GM23338 (cell line): ENCODE measurements around the gene ZBTB44.

Experiments used
- CTCF ChIP-seq, 2 experiments: fragments of 200-600 bp in 1 of 2; sonication (generic) in 1 of 2; conservative IDR thresholded peaks; 2 replicates each; pipeline versions ENCODE4 v1.5.1 to v1.6.1; 2016 to 2017; ENCODE audit warnings: antibody characterized with exemption in 2 of 2, low read depth in 2 of 2, mild to moderate bottlenecking in 2 of 2, moderate library complexity in 1 of 2
- EZH2 ChIP-seq: fragments of 200-600 bp; sonication (generic); IDR thresholded peaks from one replicate; pipeline ENCODE4 v1.8.0; 2017; ENCODE audit warnings: antibody characterized with exemption, mild to moderate bottlenecking, low read depth; ENCODE audit not compliant: unreplicated experiment
- REST ChIP-seq: IDR thresholded peaks from one replicate; pipeline ENCODE4 v1.6.1; 2018; ENCODE audit warnings: antibody characterized with exemption; ENCODE audit not compliant: unreplicated experiment

GRCh38 chr11:130202009-130202817 lies 112.5 kb downstream of the ZBTB44 start:
- no peak for TF ChIP-seq CTCF (conservative IDR thresholded peaks at IDR 0.05; ENCODE audit: low read depth in 2 of 2)
- TF ChIP-seq REST, result no peak
- TF ChIP-seq EZH2, result no peak
